ENCODE data around the gene TEK.

GRCh38 chr9:27203783-27204182, 94.8 kb downstream of the TEK start:
- TF ChIP-seq CTCF (IDR thresholded peaks at IDR 0.05): no peak
- TF ChIP-seq CHD2 (IDR thresholded peaks at IDR 0.05; ENCODE audit: low read length, partially characterized antibody): no peak
- no peak for TF ChIP-seq USF2 (IDR thresholded peaks at IDR 0.05)
- no peak for TF ChIP-seq RAD21 (conservative IDR thresholded peaks at IDR 0.05 in 1 of 2, IDR thresholded peaks at IDR 0.05 in 1 of 2)
- no peak for TF ChIP-seq HDAC2 (IDR thresholded peaks at IDR 0.05)
- TF ChIP-seq CHD4 (IDR thresholded peaks at IDR 0.05; ENCODE audit: borderline replicate concordance): no peak
- TF ChIP-seq POLR2A (IDR thresholded peaks at IDR 0.05; ENCODE audit: low read length): no peak
- no peak for TF ChIP-seq PBX3 (IDR thresholded peaks at IDR 0.05)
- no peak for TF ChIP-seq JUNB (IDR thresholded peaks at IDR 0.05)
- TF ChIP-seq BHLHE40 (IDR thresholded peaks at IDR 0.05; ENCODE audit: low read depth, low read length): no peak
- TF ChIP-seq EP300 (IDR thresholded peaks at IDR 0.05): no peak
- no peak for TF ChIP-seq ZNF302 (CRISPR knock-in tag; IDR thresholded peaks at IDR 0.05)
- TF ChIP-seq ESRRA (IDR thresholded peaks at IDR 0.05; ENCODE audit: borderline replicate concordance, low read length): no peak
- TF ChIP-seq EHF (CRISPR knock-in tag; IDR thresholded peaks at IDR 0.05): no peak
